IPS-20b (cell line): Measurements from ENCODE around the gene OR4S1.

Experiments used
- H3K27ac ChIP-seq: one replicate; pipeline ENCODE4 v1.5.1; 2013; ENCODE audit warnings: low read length
- H3K27me3 ChIP-seq: 2 replicates; pipeline ENCODE4 v1.6.1; 2013; ENCODE audit warnings: mild to moderate bottlenecking, low read length, inconsistent platforms; ENCODE audit not compliant: insufficient read depth
- H3K36me3 ChIP-seq: 2 replicates; pipeline ENCODE4 v1.6.1; 2013; ENCODE audit warnings: low read depth, mild to moderate bottlenecking, inconsistent platforms, low read length, moderate library complexity; ENCODE audit not compliant: insufficient read depth
- H3K4me1 ChIP-seq: 2 replicates; pipeline ENCODE4 v1.6.1; 2013; ENCODE audit warnings: mild to moderate bottlenecking, control low read depth, inconsistent platforms, low read length, moderate library complexity; ENCODE audit not compliant: insufficient read depth
- H3K4me3 ChIP-seq: 2 replicates; pipeline ENCODE4 v1.5.1; 2013; ENCODE audit warnings: mild to moderate bottlenecking, low read length, inconsistent platforms
- H3K9ac ChIP-seq: 2 replicates; pipeline ENCODE4 v1.6.1; 2013; ENCODE audit warnings: low read depth, mild to moderate bottlenecking, inconsistent platforms, low read length, moderate library complexity
- H3K9me3 ChIP-seq: 2 replicates; pipeline ENCODE4 v1.6.1; 2013; ENCODE audit warnings: mild to moderate bottlenecking, low read depth, low read length, inconsistent platforms; ENCODE audit not compliant: insufficient read depth

Gene OR4S1

DNA sequence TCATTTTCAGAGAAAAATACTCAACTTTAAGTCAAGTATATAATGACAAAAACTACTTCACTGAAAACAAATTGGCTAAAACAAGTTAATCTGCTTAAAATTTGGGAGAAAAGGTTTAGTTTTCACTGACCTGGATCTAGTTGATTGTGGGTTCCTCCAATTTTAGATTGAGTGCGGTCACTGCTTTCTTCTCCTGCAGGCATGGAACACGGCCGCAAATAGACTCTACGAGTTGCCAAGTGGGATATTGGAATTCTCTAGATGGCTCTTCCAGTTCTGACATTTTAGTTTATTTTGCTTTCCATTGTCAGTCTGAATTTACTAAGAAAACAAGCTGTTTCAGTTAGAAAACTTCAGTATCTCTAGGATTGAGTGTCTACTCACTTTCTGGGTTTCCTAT is 48.0 kb downstream of the OR4S1 start:
- no peaks in the 10 kb centered on the region for H3K4me1 ChIP-seq
- peaks cover 56% of the 10 kb centered on the region for H3K9me3 ChIP-seq
- H3K36me3 ChIP-seq = no peaks in the 10 kb centered on the region
- H3K27me3 ChIP-seq = no peaks in the 10 kb centered on the region
- H3K9ac ChIP-seq = no peak overlapping the region
- no peak overlapping the region for H3K4me3 ChIP-seq
- H3K27ac ChIP-seq = no peak overlapping the region

DNA sequence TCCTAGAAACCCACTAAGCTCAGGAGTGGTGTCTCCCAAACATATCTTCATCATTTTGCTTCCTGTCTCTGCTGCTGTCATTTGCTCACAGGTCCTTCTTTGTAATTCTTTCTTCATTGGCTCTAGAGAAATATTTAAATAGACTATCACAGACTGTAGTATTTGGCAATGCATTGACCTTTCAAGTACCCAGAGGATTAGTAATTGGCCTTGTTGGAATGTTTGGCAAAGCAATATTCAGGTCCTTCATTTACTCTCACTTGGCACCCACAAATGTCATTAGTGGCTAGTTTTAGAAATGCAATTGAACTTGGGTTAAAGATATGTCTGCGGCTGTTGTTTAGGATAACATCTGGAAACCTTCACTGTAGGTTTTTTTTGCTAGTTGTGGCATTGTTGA is 48.7 kb downstream of the OR4S1 start:
- Histone ChIP-seq H3K36me3 (no peaks in the 10 kb centered on the region), H3K4me1 (no peaks in the 10 kb centered on the region), H3K9ac (no peak overlapping the region), H3K27me3 (no peaks in the 10 kb centered on the region), H3K27ac (no peak overlapping the region), H3K4me3 (no peak overlapping the region), H3K9me3 (peaks cover 62% of the 10 kb centered on the region)
